ENCODE measurements around the gene ROR2. TPM values are rescaled to one million over a fixed set of nuclear protein-coding genes. Genes with fewer than 3 reads are reported as not detected.
A peak's percentile ranks its signal among the peaks of the same experiment; 100 is the strongest.

ROR2 gene
- total RNA-seq, 2 donors from 2014 or later: 0.07 to 0.10 TPM

- Mint-ChIP-seq H3K27ac (no peak overlapping the region), H3K4me3 (no peak overlapping the region), H3K9me3 (no peaks in the 10 kb centered on the region), H3K27me3 (ENCODE audit: low read depth) (no peaks in the 10 kb centered on the region), H3K4me1 (ENCODE audit: low read depth) (no peaks in the 10 kb centered on the region), H3K36me3 (ENCODE audit: insufficient read depth in 2 of 2) (no peaks in the 10 kb centered on the region)
- ATAC-seq (replicated peaks in 1 of 2): no peak
- DNase-seq: no peak
Measured at GRCh38 chr9:91857291-91858212, 92.5 kb downstream of the ROR2 start.

GRCh38 chr9:91856419-91856818 is 93.6 kb downstream of the ROR2 start:
- Mint-ChIP-seq H3K36me3 (ENCODE audit: insufficient read depth in 2 of 2) (no peaks in the 10 kb centered on the region), H3K27ac (no peak overlapping the region), H3K4me3 (no peak overlapping the region), H3K9me3 (no peaks in the 10 kb centered on the region), H3K27me3 (ENCODE audit: low read depth) (no peaks in the 10 kb centered on the region), H3K4me1 (ENCODE audit: low read depth) (no peaks in the 10 kb centered on the region)
- ATAC-seq (replicated peaks in 1 of 2): peak; percentile 51 to 66
- DNase-seq: no peak

- H3K4me3 Mint-ChIP-seq: no peak overlapping the region
- H3K27me3 Mint-ChIP-seq (ENCODE audit: low read depth): no peaks in the 10 kb centered on the region
- H3K36me3 Mint-ChIP-seq (ENCODE audit: insufficient read depth in 2 of 2): no peaks in the 10 kb centered on the region
- ATAC-seq (replicated peaks in 1 of 2) (no peak), DNase-seq (no peak)
- no peak overlapping the region for H3K27ac Mint-ChIP-seq
- H3K4me1 Mint-ChIP-seq (ENCODE audit: low read depth): no peaks in the 10 kb centered on the region
- H3K9me3 Mint-ChIP-seq: no peaks in the 10 kb centered on the region
Measured at GRCh38 chr9:91855196-91855595, 94.8 kb downstream of the ROR2 start.

GRCh38 chr9:91852801-91853347 is 97.2 kb downstream of the ROR2 start:
- ATAC-seq (replicated peaks in 1 of 2) (no peak), DNase-seq (no peak)
- Mint-ChIP-seq H3K36me3 (ENCODE audit: insufficient read depth in 2 of 2) (no peaks in the 10 kb centered on the region), H3K27ac (no peak overlapping the region), H3K4me3 (no peak overlapping the region), H3K9me3 (no peaks in the 10 kb centered on the region), H3K4me1 (ENCODE audit: low read depth) (peaks cover under 1% of the 10 kb centered on the region), H3K27me3 (ENCODE audit: low read depth) (no peaks in the 10 kb centered on the region)

- Mint-ChIP-seq H3K27ac (no peak overlapping the region), H3K36me3 (ENCODE audit: insufficient read depth in 2 of 2) (no peaks in the 10 kb centered on the region), H3K4me3 (no peak overlapping the region), H3K4me1 (ENCODE audit: low read depth) (peaks cover 5% of the 10 kb centered on the region), H3K27me3 (ENCODE audit: low read depth) (no peaks in the 10 kb centered on the region), H3K9me3 (no peaks in the 10 kb centered on the region)
- ATAC-seq (replicated peaks in 1 of 2) (no peak), DNase-seq (no peak)
Measured at GRCh38 chr9:91849694-91850093, 100.3 kb downstream of the ROR2 start.

- Mint-ChIP-seq H3K9me3 (no peaks in the 10 kb centered on the region), H3K4me3 (no peak overlapping the region), H3K4me1 (ENCODE audit: low read depth) (peaks cover 12% of the 10 kb centered on the region), H3K27ac (no peak overlapping the region), H3K27me3 (ENCODE audit: low read depth) (peaks cover 13% of the 10 kb centered on the region), H3K36me3 (ENCODE audit: insufficient read depth in 2 of 2) (no peaks in the 10 kb centered on the region)
- DNase-seq (no peak), ATAC-seq (replicated peaks in 1 of 2) (no peak)
Measured at GRCh38 chr9:91848146-91848545, 101.9 kb downstream of the ROR2 start.

GRCh38 chr9:91847581-91848091 is 102.4 kb downstream of the ROR2 start:
- DNase-seq (no peak), ATAC-seq (replicated peaks in 1 of 2) (no peak)
- Mint-ChIP-seq H3K36me3 (ENCODE audit: insufficient read depth in 2 of 2) (no peaks in the 10 kb centered on the region), H3K4me1 (ENCODE audit: low read depth) (peaks cover 12% of the 10 kb centered on the region), H3K4me3 (no peak overlapping the region), H3K27me3 (ENCODE audit: low read depth) (peaks cover 16% of the 10 kb centered on the region), H3K9me3 (no peaks in the 10 kb centered on the region), H3K27ac (no peak overlapping the region)

GRCh38 chr9:91845879-91846278 is 104.1 kb downstream of the ROR2 start:
- H3K4me3 Mint-ChIP-seq: no peak overlapping the region

GRCh38 chr9:91844701-91845291 is 105.2 kb downstream of the ROR2 start:
- peaks cover 12% of the 10 kb centered on the region for H3K4me1 Mint-ChIP-seq (ENCODE audit: low read depth)
- H3K36me3 Mint-ChIP-seq (ENCODE audit: insufficient read depth in 2 of 2): no peaks in the 10 kb centered on the region
- DNase-seq: no peak
- peaks cover 25% of the 10 kb centered on the region for H3K27me3 Mint-ChIP-seq (ENCODE audit: low read depth)
- no peak for ATAC-seq (replicated peaks in 1 of 2)
- no peak overlapping the region for H3K4me3 Mint-ChIP-seq
- no peaks in the 10 kb centered on the region for H3K9me3 Mint-ChIP-seq
- no peak overlapping the region for H3K27ac Mint-ChIP-seq

More at GRCh38 chr9:91845879-91846278, 104.1 kb downstream of the ROR2 start:
- Mint-ChIP-seq H3K9me3 (no peaks in the 10 kb centered on the region), H3K4me1 (ENCODE audit: low read depth) (peaks cover 12% of the 10 kb centered on the region), H3K27ac (no peak overlapping the region), H3K36me3 (ENCODE audit: insufficient read depth in 2 of 2) (no peaks in the 10 kb centered on the region), H3K27me3 (ENCODE audit: low read depth) (peaks cover 25% of the 10 kb centered on the region)
- no peak for ATAC-seq (replicated peaks in 1 of 2)
- no peak for DNase-seq

- Mint-ChIP-seq H3K27ac (no peak overlapping the region), H3K4me1 (ENCODE audit: low read depth) (peaks cover 12% of the 10 kb centered on the region), H3K36me3 (ENCODE audit: insufficient read depth in 2 of 2) (no peaks in the 10 kb centered on the region), H3K9me3 (no peaks in the 10 kb centered on the region), H3K27me3 (ENCODE audit: low read depth) (peaks cover 25% of the 10 kb centered on the region), H3K4me3 (peak overlapping the region in 1 of 2 donors; percentile 9)
- ATAC-seq (replicated peaks in 1 of 2) (no peak), DNase-seq (no peak)
Measured at GRCh38 chr9:91844190-91844589, 105.8 kb downstream of the ROR2 start.

GRCh38 chr9:91843623-91844148 is 106.3 kb downstream of the ROR2 start:
- H3K36me3 Mint-ChIP-seq (ENCODE audit: insufficient read depth in 2 of 2): no peaks in the 10 kb centered on the region
- H3K4me1 Mint-ChIP-seq (ENCODE audit: low read depth): peaks cover 12% of the 10 kb centered on the region
- peaks cover 25% of the 10 kb centered on the region for H3K27me3 Mint-ChIP-seq (ENCODE audit: low read depth)
- H3K27ac Mint-ChIP-seq: no peak overlapping the region
- no peak for ATAC-seq (replicated peaks in 1 of 2)
- no peak overlapping the region for H3K4me3 Mint-ChIP-seq
- H3K9me3 Mint-ChIP-seq: no peaks in the 10 kb centered on the region
- no peak for DNase-seq

GRCh38 chr9:91843093-91843492 is 106.9 kb downstream of the ROR2 start:
- ATAC-seq (replicated peaks in 1 of 2) (no peak), DNase-seq (no peak)
- H3K4me1 Mint-ChIP-seq (ENCODE audit: low read depth): peaks cover 12% of the 10 kb centered on the region
- no peaks in the 10 kb centered on the region for H3K9me3 Mint-ChIP-seq
- H3K27me3 Mint-ChIP-seq (ENCODE audit: low read depth): peaks cover 25% of the 10 kb centered on the region
- H3K36me3 Mint-ChIP-seq (ENCODE audit: insufficient read depth in 2 of 2): no peaks in the 10 kb centered on the region
- H3K4me3 Mint-ChIP-seq: no peak overlapping the region
- H3K27ac Mint-ChIP-seq: no peak overlapping the region

Measured in activated T-cell treated with anti-CD3 and anti-CD28 coated beads, Interleukin-2, amount 50 U/mL, for 72 hours (primary cell).